ENCODE measurements around the gene HRH1.

The HRH1 gene

DNA sequence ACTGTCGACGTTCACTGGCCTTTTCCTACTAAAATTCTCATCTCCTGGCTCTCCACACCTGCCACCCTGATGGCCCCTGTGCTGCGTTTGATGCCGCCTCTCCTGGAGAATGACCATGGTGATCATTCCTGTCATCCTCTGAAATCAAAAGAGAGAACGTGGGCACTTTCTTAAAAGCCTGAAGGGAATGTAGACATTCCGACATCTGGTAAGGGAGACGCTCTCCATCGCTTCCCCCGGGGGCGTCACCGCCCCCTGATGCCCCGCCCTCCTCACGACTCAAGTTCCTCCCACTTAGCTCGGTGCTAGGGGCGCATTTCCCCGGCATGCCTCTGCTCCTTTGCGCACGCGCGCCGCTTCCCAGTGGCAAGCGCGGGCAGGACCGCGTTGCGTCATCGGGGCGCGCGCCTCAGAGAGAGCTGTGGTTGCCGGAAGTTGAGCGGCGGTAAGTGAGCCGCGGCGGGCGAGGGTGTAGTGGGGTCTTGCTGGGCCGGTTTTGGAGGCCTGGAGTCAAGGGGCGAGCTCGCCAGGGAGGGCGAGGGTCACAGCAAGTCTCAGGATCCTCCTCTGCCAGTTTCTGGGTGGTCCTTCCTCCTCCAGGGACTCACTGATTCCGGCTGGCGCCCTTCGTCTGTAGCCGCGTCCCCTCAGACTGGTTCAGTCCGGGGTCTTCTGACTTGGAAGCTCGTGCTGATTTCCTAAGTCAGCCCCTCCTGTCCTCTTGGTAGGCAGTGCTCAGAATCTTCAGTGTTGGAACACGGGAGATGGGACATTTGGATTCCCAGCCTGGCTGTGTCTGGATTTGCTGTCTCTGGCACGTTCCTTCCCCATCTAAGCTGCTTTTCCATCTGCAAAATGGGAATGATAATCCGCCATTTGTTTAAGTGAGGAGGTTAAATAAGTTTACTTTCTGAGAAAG lies 118.0 kb downstream of the HRH1 start, which contains the start of gene ATG7:
TSS of gene ATG7 (plus strand) at position 412 of the 919 bp plus-strand sequence. CDS start 26,299 bp downstream, outside the sequence.
- TF ChIP-seq, protein P1, sequence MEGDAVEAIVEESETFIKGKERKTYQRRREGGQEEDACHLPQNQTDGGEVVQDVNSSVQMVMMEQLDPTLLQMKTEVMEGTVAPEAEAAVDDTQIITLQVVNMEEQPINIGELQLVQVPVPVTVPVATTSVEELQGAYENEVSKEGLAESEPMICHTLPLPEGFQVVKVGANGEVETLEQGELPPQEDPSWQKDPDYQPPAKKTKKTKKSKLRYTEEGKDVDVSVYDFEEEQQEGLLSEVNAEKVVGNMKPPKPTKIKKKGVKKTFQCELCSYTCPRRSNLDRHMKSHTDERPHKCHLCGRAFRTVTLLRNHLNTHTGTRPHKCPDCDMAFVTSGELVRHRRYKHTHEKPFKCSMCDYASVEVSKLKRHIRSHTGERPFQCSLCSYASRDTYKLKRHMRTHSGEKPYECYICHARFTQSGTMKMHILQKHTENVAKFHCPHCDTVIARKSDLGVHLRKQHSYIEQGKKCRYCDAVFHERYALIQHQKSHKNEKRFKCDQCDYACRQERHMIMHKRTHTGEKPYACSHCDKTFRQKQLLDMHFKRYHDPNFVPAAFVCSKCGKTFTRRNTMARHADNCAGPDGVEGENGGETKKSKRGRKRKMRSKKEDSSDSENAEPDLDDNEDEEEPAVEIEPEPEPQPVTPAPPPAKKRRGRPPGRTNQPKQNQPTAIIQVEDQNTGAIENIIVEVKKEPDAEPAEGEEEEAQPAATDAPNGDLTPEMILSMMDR (conservative IDR thresholded peaks at IDR 0.05; ENCODE audit: control insufficient read depth, insufficient read depth, low read depth, low read length) = no peak
- DNase-seq (ENCODE audit: low read depth) = peak; percentile 94
- H3K4me3 ChIP-seq (ENCODE audit: control insufficient read depth, low read depth, low read length) = peak within 1 kb of the TSS; percentile 100

- H3K4me3 ChIP-seq (ENCODE audit: control insufficient read depth, low read depth, low read length) = peak overlapping the region; percentile 100
- TF ChIP-seq, protein P1 (conservative IDR thresholded peaks at IDR 0.05; ENCODE audit: control insufficient read depth, insufficient read depth, low read depth, low read length) = no peak
- peak; percentile 15 for DNase-seq (ENCODE audit: low read depth)
These were observed 118.7 kb downstream of the HRH1 start for GRCh38 chr3:11272906-11273574.

DNA sequence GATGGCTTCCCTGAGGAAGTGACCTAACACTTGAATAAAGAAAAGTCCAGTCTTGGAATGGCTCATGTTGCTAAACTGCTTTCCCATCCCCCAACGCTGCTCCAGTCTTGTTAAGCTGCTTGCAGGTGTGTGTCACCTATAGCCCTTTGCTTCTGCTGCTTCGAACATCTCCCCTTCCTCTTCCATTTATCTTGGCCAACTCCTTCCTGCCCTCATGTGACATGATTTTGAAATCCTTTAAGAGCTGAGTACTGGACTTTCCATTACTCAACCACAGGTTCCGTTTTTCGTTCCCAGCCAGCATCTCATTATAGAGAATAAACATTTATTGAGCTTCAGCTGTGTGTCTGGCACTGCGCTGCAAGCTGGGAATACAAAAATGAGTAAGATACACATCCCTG lies 119.6 kb downstream of the HRH1 start:
- no peak for DNase-seq (ENCODE audit: low read depth)
- TF ChIP-seq, protein P1 (conservative IDR thresholded peaks at IDR 0.05; ENCODE audit: control insufficient read depth, insufficient read depth, low read depth, low read length) = no peak
- H3K4me3 ChIP-seq (ENCODE audit: control insufficient read depth, low read depth, low read length) = no peak overlapping the region

- TF ChIP-seq, protein P1 (conservative IDR thresholded peaks at IDR 0.05; ENCODE audit: control insufficient read depth, insufficient read depth, low read depth, low read length) = no peak
- peak; percentile 4 for DNase-seq (ENCODE audit: low read depth)
- H3K4me3 ChIP-seq (ENCODE audit: control insufficient read depth, low read depth, low read length) = no peak overlapping the region
These were observed 120.4 kb downstream of the HRH1 start for GRCh38 chr3:11274566-11275142.

GRCh38 chr3:11275926-11276325 lies 121.6 kb downstream of the HRH1 start:
- no peak for DNase-seq (ENCODE audit: low read depth)
- TF ChIP-seq, protein P1 (conservative IDR thresholded peaks at IDR 0.05; ENCODE audit: control insufficient read depth, insufficient read depth, low read depth, low read length) = no peak
- H3K4me3 ChIP-seq (ENCODE audit: control insufficient read depth, low read depth, low read length) = no peak overlapping the region

- no peak for DNase-seq (ENCODE audit: low read depth)
- TF ChIP-seq, protein P1 (conservative IDR thresholded peaks at IDR 0.05; ENCODE audit: control insufficient read depth, insufficient read depth, low read depth, low read length) = no peak
- no peak overlapping the region for H3K4me3 ChIP-seq (ENCODE audit: control insufficient read depth, low read depth, low read length)
These were observed 122.6 kb downstream of the HRH1 start for GRCh38 chr3:11276901-11277300.
